ENCODE results near the gene SLC9C1.

DNA sequence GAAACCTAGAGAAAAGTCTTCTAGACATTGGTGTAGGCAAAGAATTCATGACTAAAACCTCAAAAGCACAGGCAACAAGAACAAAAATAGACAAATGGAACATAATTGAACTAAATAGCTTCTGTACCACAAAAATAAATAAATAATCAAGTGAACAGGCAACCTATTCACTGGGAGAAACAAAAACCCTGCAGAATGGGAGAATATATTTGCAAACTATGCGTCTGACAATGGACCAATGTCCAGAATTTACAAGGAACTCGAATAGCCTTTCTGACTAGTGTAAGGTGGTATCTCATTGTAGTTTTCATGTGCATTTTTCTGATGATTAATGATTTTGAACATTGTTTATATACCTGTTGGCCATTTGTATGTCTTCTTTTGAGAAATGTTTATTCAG, 124.0 kb downstream of the SLC9C1 start:
- TF ChIP-seq POLR2A (IDR thresholded peaks at IDR 0.05): no peak
- TF ChIP-seq, protein P1, sequence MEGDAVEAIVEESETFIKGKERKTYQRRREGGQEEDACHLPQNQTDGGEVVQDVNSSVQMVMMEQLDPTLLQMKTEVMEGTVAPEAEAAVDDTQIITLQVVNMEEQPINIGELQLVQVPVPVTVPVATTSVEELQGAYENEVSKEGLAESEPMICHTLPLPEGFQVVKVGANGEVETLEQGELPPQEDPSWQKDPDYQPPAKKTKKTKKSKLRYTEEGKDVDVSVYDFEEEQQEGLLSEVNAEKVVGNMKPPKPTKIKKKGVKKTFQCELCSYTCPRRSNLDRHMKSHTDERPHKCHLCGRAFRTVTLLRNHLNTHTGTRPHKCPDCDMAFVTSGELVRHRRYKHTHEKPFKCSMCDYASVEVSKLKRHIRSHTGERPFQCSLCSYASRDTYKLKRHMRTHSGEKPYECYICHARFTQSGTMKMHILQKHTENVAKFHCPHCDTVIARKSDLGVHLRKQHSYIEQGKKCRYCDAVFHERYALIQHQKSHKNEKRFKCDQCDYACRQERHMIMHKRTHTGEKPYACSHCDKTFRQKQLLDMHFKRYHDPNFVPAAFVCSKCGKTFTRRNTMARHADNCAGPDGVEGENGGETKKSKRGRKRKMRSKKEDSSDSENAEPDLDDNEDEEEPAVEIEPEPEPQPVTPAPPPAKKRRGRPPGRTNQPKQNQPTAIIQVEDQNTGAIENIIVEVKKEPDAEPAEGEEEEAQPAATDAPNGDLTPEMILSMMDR (IDR thresholded peaks at IDR 0.05): no peak
